Hematopoietic multipotent progenitor cell treated with erythropoietin and hydrocortisone succinate and interleukin-3 and kit ligand, for 8 days (in vitro differentiated cells): Measurements from ENCODE around the gene LOXL1.

Experiments used
- DNase-seq: peaks from one replicate; pipeline ENCODE4 v3.0.0-alpha.2; 2015

Gene LOXL1

DNA sequence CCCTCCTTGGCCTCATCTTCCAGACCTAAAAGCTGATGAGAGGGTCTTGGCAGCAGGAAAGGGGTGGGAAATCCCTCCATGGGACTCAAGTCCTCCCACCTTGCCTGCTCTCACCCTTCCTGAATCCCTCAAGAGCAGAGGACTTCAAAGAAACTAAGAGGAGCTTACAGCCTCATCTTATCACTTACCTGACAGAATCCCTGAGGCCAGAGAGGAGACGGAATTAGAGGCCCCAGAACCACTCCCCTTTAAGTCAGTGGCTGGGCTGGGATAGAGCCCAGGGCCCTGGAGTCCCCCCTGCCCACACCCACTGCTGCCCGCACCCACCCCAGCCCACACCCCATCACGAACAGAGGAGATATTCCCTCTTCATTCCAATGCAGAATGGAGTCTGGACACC lies 15.2 kb downstream of the LOXL1 start:
- no peak for DNase-seq

DNA sequence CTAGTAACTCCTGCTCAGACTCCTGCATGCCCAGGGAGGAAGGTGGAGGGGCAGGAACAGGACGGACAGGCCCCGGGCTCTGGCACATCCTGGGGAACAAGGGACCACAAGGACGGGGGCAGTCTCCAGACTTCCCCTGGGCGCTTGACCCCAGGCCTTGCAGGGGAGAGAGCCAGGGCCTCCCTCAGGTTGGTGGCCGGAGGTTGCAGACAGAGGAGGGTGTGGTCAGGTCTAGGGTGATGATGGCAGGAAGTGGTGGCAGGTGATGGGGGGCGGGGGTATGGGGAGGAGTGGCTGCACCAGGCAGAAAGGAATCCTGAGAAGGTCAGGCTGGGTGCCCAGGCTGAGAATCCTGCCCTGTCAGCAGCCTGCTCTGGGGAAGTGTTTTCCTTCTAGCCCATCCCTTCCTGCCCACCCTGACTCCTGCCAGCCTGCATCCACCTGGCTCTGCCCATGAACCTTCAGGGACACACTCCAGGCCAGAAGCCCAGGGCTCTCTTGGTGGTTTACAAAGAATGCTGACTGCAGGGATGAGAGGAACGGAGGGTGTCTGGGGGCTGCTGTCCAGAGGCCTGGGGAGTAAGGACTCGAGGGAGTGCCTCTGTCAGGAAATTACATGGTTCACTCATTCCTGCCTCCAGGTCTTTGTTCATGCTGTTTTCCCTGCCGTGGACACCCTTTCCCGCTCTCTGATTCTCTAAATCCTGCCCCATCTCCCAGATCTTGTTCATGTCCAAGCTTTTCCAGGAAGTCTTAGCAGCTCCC lies 15.8 kb downstream of the LOXL1 start:
- DNase-seq: no peak

DNA sequence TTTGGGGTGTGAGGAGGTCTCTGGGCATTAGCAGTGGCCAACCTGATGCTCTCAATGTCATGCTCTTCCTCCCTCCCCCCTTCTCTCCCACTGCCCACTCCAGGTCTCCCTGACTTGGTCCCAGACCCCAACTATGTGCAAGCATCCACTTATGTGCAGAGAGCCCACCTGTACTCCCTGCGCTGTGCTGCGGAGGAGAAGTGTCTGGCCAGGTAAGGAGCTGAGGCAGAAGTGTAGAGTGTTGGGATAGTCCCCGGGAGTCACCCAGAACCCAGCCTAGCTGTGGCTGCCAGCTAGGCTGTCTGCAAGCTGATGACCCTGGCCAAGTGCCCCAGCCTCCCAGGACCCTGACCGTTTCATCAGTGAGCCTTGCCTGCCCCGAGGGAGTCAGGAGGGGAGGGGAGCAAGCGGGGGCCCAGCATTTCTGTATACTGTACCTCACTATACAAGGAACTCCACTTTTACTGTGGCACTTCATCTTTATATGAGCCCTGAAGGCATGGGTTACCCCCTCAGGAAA lies 16.5 kb downstream of the LOXL1 start:
- no peak for DNase-seq

DNA sequence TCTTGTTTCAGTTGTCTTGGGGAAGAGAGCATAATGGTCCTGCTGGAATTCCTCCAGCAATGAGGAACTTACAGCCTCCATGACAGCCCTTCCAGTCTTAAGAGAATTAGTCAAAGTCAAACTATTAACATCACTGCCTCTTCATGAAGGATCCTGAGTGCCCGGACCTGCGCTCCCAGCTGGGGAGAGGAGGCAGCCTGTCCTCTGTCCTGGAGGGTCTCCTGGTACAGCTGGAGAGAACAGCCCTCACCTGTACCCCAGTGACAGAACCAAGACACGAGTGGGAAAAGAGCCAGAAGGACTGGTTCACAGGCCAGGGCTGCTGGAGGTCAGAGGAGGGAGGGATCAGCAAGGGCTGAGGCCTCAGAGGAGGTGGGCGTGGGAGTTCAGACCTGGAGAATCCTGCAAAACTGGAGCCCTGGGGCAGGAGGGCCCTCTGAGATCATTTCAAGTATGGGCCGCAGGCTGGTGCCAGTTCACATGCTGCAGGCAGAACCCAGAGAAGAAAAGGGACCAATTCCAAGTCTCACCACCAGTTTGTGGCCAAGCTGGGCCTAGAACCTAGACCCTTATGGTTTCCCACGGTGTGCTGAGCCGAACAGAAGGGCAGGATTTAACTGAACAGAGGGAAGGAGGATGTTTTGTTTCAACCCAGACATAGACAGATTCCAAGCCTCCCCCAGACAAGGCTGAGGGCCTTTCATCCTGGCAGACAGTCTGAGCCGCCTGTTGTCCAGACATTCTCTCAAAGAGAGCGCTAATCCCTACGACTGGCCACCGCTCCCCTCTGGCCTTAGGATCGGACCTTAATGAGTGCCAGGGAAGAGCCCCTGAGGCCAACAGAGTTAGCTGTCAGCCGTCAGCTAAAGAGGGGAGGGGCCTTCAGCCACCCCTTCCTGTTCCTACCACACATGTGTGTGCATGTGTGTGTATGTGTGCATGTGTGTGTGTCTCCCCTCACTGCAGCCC lies 18.2 kb downstream of the LOXL1 start:
- DNase-seq: no peak

DNA sequence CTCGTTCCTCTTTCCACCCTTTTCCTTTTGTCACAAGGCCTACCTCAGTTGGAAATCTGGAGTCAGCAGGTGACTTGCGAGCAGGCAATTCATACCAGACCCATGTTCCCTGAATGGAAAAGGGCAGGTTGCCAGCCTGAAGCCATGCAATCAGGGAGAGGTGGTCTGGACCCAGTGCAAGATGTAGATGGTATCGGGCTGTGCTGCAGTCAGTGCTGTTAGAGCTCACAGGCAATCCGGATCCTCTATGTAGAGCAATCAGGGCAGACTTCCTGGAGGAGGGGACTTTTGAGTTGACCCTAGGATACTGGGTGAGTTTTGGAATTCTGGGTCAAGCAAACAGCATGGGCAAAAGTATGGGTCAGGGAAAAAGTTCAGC lies 18.9 kb downstream of the LOXL1 start:
- no peak for DNase-seq

DNA sequence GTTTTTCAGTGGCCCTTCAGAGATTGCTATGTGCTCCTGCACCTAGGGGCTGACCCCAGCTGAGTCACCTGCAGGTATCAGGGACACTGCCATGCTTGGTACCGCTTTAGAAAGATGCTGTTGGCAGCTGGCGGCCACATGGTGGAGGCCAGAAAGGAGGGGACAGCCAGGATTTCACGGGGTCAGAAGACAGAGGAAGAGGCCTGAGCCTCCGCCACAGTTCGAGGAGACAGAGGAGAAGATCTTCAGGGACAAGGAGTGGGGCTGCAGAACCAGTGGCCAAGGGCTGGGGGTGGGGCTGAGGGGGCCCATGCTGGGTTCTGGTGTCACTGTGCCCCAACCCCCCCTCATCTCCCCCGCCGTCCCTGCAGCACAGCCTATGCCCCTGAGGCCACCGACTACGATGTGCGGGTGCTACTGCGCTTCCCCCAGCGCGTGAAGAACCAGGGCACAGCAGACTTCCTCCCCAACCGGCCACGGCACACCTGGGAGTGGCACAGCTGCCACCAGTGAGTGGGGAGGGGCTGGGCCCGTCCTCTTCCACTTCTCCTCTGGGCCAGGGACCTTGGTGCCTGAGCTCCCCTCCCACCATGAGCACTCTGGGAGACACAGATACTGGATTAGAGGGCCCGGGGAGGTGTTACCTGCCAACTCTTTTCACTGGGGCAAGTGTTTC lies 19.9 kb downstream of the LOXL1 start:
- no peak for DNase-seq

DNA sequence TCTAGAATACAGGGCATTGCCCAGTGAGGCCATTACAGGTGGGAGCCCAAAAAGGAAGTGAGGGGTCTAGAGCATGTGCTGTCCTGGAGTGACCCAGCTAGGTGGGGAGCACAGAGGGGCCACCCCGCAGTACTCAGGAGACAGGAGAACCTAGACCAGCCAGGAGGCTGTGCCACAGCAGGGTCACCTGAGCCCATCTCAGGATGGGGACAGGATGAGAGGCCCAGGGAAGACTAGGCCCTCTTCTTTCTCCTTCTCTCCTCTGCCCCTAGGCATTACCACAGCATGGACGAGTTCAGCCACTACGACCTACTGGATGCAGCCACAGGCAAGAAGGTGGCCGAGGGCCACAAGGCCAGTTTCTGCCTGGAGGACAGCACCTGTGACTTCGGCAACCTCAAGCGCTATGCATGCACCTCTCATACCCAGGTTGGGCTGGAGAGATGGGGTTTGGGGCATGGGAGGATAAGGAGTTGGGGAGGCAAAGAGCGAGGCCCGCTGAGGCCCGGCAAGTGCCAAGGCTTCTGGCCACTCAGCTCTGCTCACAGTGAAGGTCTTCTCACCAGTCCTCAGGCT lies 20.6 kb downstream of the LOXL1 start:
- DNase-seq: no peak

DNA sequence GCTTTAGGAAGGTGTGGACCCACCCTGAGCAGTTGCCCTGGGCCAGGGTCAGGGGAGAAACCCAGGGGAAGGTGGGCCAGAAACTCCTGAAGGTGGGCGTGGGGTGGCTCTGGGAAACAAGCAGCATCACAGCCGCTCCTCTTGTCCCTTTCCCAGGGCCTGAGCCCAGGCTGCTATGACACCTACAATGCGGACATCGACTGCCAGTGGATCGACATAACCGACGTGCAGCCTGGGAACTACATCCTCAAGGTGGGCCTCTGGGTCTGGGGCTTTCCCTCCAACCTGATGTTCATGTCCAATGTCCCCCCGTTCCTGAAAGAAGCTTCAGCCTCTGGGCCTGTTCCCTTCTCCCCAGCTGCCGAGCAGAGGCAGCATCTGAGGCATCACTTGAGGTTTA lies 21.4 kb downstream of the LOXL1 start:
- DNase-seq: no peak

DNA sequence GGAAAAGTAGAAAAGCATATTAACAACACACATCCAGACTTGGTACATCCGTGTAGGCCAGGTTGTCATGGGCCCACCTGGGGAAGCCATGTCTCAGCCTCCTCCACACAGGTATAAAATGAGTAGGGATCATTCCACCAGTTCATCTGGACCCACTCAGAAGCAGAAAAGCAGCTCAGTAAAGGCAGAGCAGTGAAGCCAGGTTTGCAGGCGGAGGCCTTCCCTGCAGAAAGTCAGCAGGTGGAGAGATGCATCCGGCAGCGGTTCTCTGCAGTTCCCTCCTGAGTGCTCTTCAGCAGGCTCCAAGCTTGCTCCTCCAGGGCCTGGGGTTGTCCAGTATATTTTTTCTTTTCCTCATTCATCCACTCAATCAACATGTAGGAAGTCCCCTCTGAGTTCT lies 22.1 kb downstream of the LOXL1 start:
- DNase-seq: no peak

DNA sequence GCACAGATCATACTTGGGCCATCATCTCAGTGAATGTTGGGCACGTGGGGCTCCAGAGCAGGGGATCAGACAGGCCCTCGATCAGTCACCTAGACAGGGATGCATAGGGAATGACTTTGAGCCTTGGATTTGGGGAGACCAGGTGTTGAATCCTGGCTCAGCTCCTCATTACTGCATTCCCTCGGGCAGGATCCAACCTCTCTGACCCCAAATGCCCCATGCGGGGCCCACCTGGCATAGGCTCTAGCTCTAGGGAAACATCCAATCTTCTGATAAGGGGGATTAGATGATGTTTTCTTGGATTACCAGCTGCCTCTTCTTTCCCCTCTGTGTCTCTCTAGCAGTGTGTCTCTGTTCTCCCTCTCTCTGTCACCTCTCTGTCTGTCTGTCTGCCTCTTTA lies 22.7 kb downstream of the LOXL1 start:
- no peak for DNase-seq

DNA sequence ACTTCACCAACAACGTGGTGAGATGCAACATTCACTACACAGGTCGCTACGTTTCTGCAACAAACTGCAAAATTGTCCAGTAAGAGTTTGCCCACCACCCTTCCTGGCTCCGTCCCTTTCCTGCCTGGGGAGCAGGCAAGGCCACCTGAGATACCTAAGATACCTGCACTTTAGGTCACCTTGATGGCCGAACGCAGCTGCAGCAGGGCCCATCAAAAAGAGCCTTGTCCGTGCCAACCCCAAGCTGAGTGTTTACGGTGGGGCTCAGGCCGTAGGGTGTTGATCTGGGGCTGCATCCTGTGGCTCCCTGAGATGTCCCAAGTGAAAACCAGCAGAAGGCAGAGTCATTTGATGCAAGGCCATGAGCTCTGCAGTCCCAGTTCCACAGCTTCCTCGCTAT lies 23.2 kb downstream of the LOXL1 start:
- no peak for DNase-seq

DNA sequence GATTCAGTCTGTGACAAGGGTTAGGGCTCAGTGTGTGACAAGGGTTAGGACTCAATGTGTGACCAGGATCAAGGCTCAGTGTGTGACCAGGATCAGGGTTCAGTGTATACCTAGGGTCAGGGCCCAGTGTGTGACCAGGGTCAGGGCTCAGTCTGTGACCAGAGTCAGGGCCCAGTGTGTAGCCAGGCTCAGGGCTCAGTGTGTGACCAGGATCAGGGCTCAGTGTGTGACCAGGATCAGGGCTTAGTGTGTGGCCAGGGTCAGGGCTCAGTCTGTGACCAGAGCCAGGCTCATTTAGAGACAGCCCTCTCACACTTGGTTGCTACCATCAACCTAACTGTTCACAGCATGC lies 24.2 kb downstream of the LOXL1 start:
- no peak for DNase-seq

DNA sequence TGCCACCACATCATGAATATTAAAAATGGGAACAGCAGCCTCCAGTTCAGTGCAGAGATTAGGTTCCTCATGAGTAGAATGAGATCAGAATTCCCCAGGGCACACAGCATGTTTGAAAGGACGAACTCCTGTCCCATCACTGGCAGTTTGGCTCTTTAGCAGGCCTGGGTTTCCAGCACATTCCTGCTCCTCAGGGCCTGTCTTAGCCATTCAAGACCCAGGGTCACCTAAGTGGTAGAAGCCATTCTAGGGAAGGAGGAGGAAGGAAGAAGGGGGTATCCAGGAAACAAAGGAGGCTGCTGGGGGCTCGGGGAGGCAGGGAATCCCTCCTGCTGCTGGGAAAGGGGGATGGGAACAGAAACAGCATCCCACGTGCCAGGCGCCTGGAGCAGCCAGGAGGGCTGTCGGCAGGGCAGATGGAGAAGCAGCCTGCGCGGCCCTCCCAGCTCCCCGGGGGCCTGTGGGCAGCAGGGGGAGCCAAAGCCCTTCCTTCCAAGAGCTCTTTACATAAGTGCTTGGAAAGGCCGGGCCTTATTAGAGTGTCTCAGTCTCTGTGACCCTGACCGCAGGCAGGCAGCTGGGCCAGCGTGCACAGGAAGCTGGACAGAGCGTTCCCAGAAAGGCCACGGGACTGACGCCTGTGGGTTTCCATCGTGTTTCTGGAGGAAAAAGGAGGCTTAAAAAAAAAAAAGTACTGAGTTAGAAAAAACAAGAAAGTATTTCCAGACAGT lies 24.7 kb downstream of the LOXL1 start:
- DNase-seq: peak; percentile 82

DNA sequence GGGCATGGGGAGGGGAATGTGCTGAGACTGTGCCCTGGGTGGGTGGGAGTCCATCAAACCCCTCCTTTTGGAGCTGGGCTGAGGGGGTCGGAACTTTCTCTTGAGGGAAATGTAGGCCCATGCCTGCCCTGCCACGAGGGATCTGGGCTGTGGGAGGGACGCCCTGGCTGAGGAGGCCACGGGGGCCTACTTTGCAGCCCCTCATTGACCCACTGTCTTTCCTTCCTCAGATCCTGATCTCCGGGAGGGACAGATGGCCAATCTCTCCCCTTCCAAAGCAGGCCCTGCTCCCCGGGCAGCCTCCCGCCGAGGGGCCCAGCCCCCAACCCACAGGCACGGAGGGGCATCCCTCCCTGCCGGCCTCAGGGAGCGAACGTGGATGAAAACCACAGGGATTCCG lies 25.3 kb downstream of the LOXL1 start:
- DNase-seq: no peak

DNA sequence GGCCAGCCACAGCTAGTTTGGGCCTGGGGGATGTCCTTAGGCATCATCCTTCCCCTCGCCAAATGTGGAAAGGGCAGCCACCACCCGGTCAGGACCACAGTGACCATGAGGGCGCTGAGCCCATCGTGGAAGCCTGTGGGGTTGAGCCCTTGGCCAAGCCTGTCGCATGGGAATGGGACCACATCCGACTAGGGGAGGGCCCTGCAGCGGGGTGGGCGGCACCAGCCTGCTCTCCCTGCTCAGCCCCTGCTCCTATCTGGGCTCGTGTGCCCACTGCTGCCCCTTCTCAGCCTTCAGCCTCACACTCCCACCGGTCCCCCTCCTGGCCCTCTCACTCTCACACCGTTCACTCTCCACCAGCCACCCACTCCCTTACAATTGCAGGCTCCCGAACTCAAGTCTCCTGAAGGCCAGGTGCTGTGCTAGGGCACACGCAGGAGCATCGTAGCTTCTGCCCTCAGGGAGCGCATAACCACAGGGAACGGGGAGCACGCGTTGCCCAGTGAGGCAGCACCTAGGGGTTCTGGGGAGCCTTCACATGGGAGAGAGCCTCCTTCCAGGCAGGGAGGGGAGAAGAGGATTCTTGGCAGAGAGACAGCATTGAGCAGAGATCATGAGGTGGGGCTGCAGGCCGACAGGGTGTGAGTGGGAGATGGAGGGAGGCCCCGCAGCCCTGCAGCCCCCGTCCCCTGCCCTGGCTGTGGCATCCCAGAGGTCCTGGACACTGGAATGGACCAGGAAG lies 26.1 kb downstream of the LOXL1 start:
- no peak for DNase-seq

DNA sequence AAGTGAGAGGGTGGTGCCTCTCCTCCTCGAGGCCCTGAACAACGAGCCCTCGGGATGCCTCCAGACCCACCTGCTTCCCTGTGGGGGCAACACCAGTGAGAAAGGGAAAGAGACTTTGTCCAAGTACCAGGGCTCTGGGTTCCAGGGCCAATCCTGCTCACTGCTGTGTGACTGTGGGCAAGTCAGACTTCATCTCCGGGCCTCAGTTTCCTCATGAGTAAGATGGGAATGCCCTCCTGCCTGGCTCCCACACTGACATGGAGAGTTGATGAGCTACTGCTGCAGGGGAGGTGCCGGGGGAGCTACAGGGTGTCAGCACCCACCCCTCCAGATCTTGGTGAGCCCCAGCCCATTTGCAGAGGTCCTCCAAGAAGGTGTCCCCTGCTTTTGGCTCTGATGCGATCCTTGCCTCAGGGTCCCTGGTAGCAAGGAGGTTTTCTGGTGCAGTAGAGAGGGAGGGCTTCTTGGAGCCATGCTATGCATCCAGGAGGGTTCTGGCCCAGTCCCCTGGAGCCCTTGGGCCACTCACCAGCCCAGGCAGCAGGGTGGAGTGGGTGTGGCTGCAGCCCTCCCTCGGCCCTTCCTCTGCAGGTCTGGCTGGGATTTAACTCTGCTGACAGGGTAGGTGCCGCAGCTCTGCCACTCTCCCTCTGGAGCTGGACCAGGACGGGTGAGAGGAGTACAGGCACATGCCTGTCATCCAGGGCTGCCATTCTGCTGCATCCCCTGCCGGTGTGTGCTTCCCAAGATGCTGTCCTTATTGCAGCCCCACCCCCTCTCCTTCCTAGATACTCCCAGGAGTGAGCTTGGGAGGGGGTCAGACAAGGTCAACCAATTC lies 26.9 kb downstream of the LOXL1 start:
- DNase-seq: no peak

DNA sequence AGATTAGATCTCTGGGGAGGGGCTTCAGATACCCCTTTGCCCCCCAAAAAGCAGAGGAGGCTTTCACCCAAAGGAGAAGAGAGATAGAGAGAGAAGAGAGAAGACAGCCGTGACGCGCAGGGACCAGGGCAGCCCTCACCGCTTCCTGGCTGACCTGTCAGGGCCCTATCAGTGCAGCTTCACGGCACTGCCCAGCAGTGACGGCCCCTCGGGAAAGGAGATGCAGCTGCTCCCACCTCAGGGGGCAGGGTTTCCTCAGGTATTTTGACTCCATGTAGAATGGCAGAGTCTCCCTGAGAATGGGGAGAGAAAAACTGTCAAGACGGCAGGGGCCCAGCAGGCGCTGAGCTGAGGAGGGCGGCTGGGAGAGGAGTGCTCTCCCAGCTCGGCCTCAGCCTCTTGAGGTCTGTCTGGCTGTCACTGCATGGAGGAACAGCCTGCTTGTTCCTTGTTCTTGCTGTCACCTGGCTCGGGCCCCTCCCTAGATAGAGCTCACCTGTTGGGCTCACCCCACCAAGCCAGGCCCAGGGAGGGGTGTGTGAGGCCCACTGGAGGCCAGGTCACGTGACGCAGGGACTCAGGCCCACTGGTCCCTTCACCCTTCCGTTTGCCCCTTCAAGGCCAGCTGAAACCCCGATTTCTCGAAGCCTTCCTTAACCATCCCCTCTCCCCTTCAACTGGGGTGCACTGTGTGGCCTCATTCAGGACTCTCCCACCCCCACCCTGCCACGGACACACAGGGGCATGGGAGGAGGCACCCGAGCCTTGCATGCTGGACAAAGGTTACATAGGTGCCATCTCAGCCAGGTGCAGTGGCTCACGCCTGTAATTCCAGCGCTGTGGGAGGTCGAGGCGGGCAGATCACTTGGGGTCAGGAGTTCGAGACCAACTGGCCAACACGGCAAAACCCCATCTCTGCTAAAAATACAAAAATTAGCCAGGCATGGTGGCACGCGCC lies 28.2 kb downstream of the LOXL1 start:
- no peak for DNase-seq

DNA sequence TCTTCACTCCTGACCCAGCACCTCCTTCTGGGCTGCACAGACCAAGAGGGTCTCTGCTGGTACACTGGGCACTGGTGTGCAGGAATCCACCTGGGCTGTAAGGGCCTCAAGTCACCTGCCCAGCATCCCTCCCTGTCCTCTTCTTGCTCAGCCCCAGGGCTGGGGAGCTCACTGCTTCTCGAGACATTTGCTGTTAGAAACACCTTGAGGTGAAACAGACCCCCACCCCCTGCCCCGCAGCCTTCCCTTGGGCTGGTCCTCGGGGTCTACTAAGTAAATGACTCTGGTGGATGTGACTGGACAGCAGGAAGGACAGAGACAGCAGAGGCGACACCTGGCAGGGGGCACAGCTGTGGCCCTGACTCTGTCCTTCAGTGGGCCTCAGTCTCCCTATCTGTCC lies 29.1 kb downstream of the LOXL1 start:
- DNase-seq: no peak
